B cell (primary cell): ENCODE measurements around the gene SHISA3. TPM values are rescaled to one million over a fixed set of nuclear protein-coding genes. Genes with fewer than 3 reads are reported as not detected.

ENCODE experiments used
- ATAC-seq: fragments of 200-7000 bp; cut with Tn5 transposase; one replicate; pipeline ENCODE4 v1.10.0; 2021; ENCODE audit warnings: low read depth, mild to moderate bottlenecking, moderate number of reproducible peaks, moderate library complexity
- CTCF ChIA-PET: fragments of 350-600 bp; sonication (Branson Sonifier 250); formaldehyde crosslinking; loops from one replicate; lab custom pipeline; 2021; ENCODE audit warnings: antibody characterized with exemption, inconsistent platforms; lab: Charles Lee
- POLR2A ChIA-PET: fragments of 350-600 bp; sonication (Branson Sonifier 250); formaldehyde crosslinking; loops from one replicate; lab custom pipeline; 2021; ENCODE audit warnings: antibody characterized with exemption; lab: Charles Lee
- DNase-seq: peaks from one replicate; pipeline ENCODE4 v3.0.0; 2013
- H2AFZ ChIP-seq: 2 replicates; pipeline ENCODE4 v1.6.1; 2012; ENCODE audit warnings: mild to moderate bottlenecking, low read depth, low read length; ENCODE audit not compliant: insufficient read depth, poor library complexity, severe bottlenecking
- H3K27ac ChIP-seq, 2 donors: 1 replicate in 1 of 2; 2 replicates in 1 of 2; pipeline ENCODE4 v1.5.1; 2012 to 2013; ENCODE audit warnings: low read length in 2 of 2, mild to moderate bottlenecking in 2 of 2, moderate library complexity in 1 of 2
- H3K27me3 ChIP-seq, 4 experiments: fragments of 200-600 bp in 1 of 4; sonication (generic) in 1 of 4; replicated peaks in 1 of 4; 1 replicate in 2 of 4; 2 replicates in 2 of 4; pipeline versions ENCODE4 v1.6.1 to v1.7.0; 2013 to 2016; ENCODE audit warnings: low read length in 3 of 4, mild to moderate bottlenecking in 2 of 4, mixed read lengths in 1 of 4, moderate library complexity in 1 of 4; ENCODE audit not compliant: insufficient read depth in 4 of 4, control insufficient read depth in 3 of 4; ENCODE audit errors: control extremely low read depth in 1 of 4
- H3K36me3 ChIP-seq, 2 experiments: replicated peaks in 1 of 2; 1 replicate in 1 of 2; 2 replicates in 1 of 2; pipeline versions ENCODE4 v1.6.1 to v1.7.1; 2013; ENCODE audit warnings: low read length in 1 of 2; ENCODE audit not compliant: insufficient read depth in 2 of 2, control insufficient read depth in 1 of 2; ENCODE audit errors: control extremely low read depth in 1 of 2, extremely low read depth in 1 of 2
- H3K4me1 ChIP-seq, 2 donors: fragments of 200-600 bp in 1 of 2; sonication (generic) in 1 of 2; 1 replicate in 1 of 2; 2 replicates in 1 of 2; pipeline versions ENCODE4 v1.5.1 to v1.6.1; 2013 to 2017; ENCODE audit warnings: low read length in 2 of 2; ENCODE audit not compliant: control insufficient read depth in 2 of 2, insufficient read depth in 2 of 2
- H3K4me2 ChIP-seq: replicated peaks from 2 replicates; pipeline ENCODE3; 2012; ENCODE audit warnings: mild to moderate bottlenecking, low read depth, low read length; ENCODE audit not compliant: poor library complexity, severe bottlenecking
- H3K4me3 ChIP-seq, 5 experiments: fragments of 200-600 bp in 1 of 5; sonication (generic) in 1 of 5; 1 replicate in 3 of 5; 2 replicates in 2 of 5; pipeline versions ENCODE4 v1.5.1 to v1.7.0; 2011 to 2016; ENCODE audit warnings: low read length in 4 of 5, mild to moderate bottlenecking in 4 of 5, low read depth in 2 of 5, control low read depth in 1 of 5, moderate library complexity in 1 of 5; ENCODE audit not compliant: insufficient read depth in 1 of 5; ENCODE audit errors: control extremely low read depth in 1 of 5, extremely low read depth in 1 of 5
- H3K79me2 ChIP-seq: fragments of 200-600 bp; sonication (generic); one replicate; pipeline ENCODE4 v1.6.0; 2016; ENCODE audit warnings: low read length; ENCODE audit not compliant: control insufficient read depth, insufficient read depth
- H3K9ac ChIP-seq: fragments of 200-600 bp; sonication (generic); 2 replicates; pipeline ENCODE4 v1.6.1; 2017; ENCODE audit warnings: mild to moderate bottlenecking, low read length, moderate library complexity
- H3K9me3 ChIP-seq, 3 donors: one replicate each; pipeline versions ENCODE4 v1.6.1 to v1.7.1; 2013; ENCODE audit warnings: low read length in 2 of 3; ENCODE audit not compliant: control insufficient read depth in 2 of 3, insufficient read depth in 1 of 3; ENCODE audit errors: control extremely low read depth in 1 of 3
- H4K20me1 ChIP-seq: 2 replicates; pipeline ENCODE4 v1.6.0; 2012; ENCODE audit warnings: mild to moderate bottlenecking, low read length; ENCODE audit not compliant: insufficient read depth, control insufficient read depth, poor library complexity, severe bottlenecking
- H3K27ac Mint-ChIP-seq: one replicate; pipeline ENCODE4 v1.8.0; 2021; ENCODE audit warnings: mixed read lengths
- H3K27me3 Mint-ChIP-seq: one replicate; pipeline ENCODE4 v1.8.0; 2021; ENCODE audit warnings: mixed read lengths
- H3K4me1 Mint-ChIP-seq: one replicate; pipeline ENCODE4 v1.8.0; 2021; ENCODE audit warnings: mixed read lengths
- H3K4me3 Mint-ChIP-seq: one replicate; pipeline ENCODE4 v1.8.0; 2021; ENCODE audit warnings: mixed read lengths
- H3K9me3 Mint-ChIP-seq: one replicate; pipeline ENCODE4 v1.8.0; 2022; ENCODE audit warnings: mixed read lengths; ENCODE audit not compliant: insufficient read depth
- CTCF ChIP-seq: fragments of 200-600 bp; IDR thresholded peaks from one replicate; pipeline ENCODE4 v1.8.0; 2022; ENCODE audit warnings: antibody characterized with exemption, mild to moderate bottlenecking
- EZH2 ChIP-seq: IDR thresholded peaks from 2 replicates; pipeline ENCODE4 v1.6.1; 2012; ENCODE audit warnings: borderline replicate concordance, low read depth, mild to moderate bottlenecking, moderate library complexity, low read length; ENCODE audit not compliant: insufficient read depth, poor library complexity, severe bottlenecking
- WGBS: methylation state at CpG from one replicate; pipeline ENCODE4 v1.1.5; 2013; ENCODE audit warnings: missing lambda C conversion rate; ENCODE audit not compliant: insufficient coverage; 5-methylcytosine and 5-hydroxymethylcytosine counted together
- intact Hi-C: fragments of 100-400 bp; cut with micrococcal nuclease; formaldehyde crosslinking; loops from one replicate; pipeline ENCODE4 v1.10.0; 2022
- polyA plus RNA-seq: library from polyadenylated mRNA; depleted of rRNA; stranded (reverse); fragments of >200 nt; gene quantifications from 2 replicates; pipeline ENCODE4 v1.2.3, GENCODE V29; 2012
- total RNA-seq, 2 donors: library from RNA; stranded (reverse); fragments of 120-200 nt in 1 of 2; gene quantifications; 1 replicate in 1 of 2; 2 replicates in 1 of 2; pipeline versions ENCODE4 v1.2.3 to v1.2.4, GENCODE V29; 2013 to 2022

The SHISA3 gene
- total and polyA plus RNA-seq, 2 donors (not counting 1 experiment from before 2014, with no cell fraction given) = not detected

GRCh38 chr4:42416017-42416416 is 18.7 kb downstream of the SHISA3 start:
- no peak overlapping the region for H3K27ac ChIP-seq
- ATAC-seq (no peak), DNase-seq (no peak)
- no peaks in the 10 kb centered on the region for H3K4me1 ChIP-seq
- TF ChIP-seq EZH2 (no peak), CTCF (no peak)
- CTCF ChIA-PET = interaction anchor here (1.3 kb wide), 1 partner anchor 104 kb away, joined by 6 read pairs; no protein-coding TSS in a partner anchor
- peaks cover 12 to 39% of the 10 kb centered on the region in 2 experiments for H3K36me3 ChIP-seq
- intact Hi-C loops = no loop called here
- no peaks in the 10 kb centered on the region for H4K20me1 ChIP-seq
- Mint-ChIP-seq H3K27me3 (no peaks in the 10 kb centered on the region), H3K9me3 (no peaks in the 10 kb centered on the region), H3K4me3 (no peak overlapping the region), H3K4me1 (no peaks in the 10 kb centered on the region), H3K27ac (no peak overlapping the region)
- H3K9ac ChIP-seq = no peak overlapping the region
- H3K4me2 ChIP-seq = no peak overlapping the region
- no peaks in the 10 kb centered on the region for H3K27me3 ChIP-seq
- POLR2A ChIA-PET = no interaction called here
- WGBS = no CpG with 5 or more reads among the region's 3 CpGs
- H3K9me3 ChIP-seq = no peaks in the 10 kb centered on the region
- H3K4me3 ChIP-seq = no peak overlapping the region
- H3K79me2 ChIP-seq = no peaks in the 10 kb centered on the region
- no peak overlapping the region for H2AFZ ChIP-seq

GRCh38 chr4:42417550-42417949 is 20.3 kb downstream of the SHISA3 start:
- Mint-ChIP-seq H3K4me3 (no peak overlapping the region), H3K9me3 (no peaks in the 10 kb centered on the region), H3K27ac (no peak overlapping the region), H3K27me3 (no peaks in the 10 kb centered on the region), H3K4me1 (no peaks in the 10 kb centered on the region)
- Histone ChIP-seq H3K79me2 (no peaks in the 10 kb centered on the region), H3K27me3 (no peaks in the 10 kb centered on the region), H4K20me1 (no peaks in the 10 kb centered on the region), H3K9me3 (no peaks in the 10 kb centered on the region), H3K4me2 (no peak overlapping the region), H3K4me3 (no peak overlapping the region), H3K9ac (no peak overlapping the region), H3K36me3 (peaks cover 11 to 33% of the 10 kb centered on the region in 2 experiments), H3K27ac (no peak overlapping the region), H2AFZ (no peak overlapping the region), H3K4me1 (no peaks in the 10 kb centered on the region)
- ChIA-PET POLR2A (no interaction called here), CTCF (no interaction called here)
- DNase-seq (no peak), ATAC-seq (no peak)
- TF ChIP-seq CTCF (no peak), EZH2 (no peak)
- intact Hi-C loops = no loop called here
- no CpG with 5 or more reads among the region's 3 CpGs for WGBS
